MM.1S (cell line): ENCODE results near the gene TNIP1.

ENCODE experiments used
- DNase-seq: peaks from one replicate; pipeline ENCODE4 v3.0.0-alpha.2; 2015
- H2AFZ ChIP-seq: fragments of 300-600 bp; sonication (generic); 2 replicates; pipeline ENCODE4 v1.6.0; 2016; ENCODE audit warnings: antibody characterized with exemption, low read length
- H3F3A ChIP-seq: fragments of 300-600 bp; sonication (generic); 2 replicates; pipeline ENCODE4 v1.6.1; 2016; ENCODE audit warnings: mild to moderate bottlenecking, antibody characterized with exemption, low read length, moderate library complexity, mixed read lengths; ENCODE audit not compliant: insufficient read depth
- H3K27ac ChIP-seq: fragments of 300-600 bp; sonication (generic); 2 replicates; pipeline ENCODE4 v1.5.1; 2016; ENCODE audit warnings: mild to moderate bottlenecking, low read length
- H3K27me3 ChIP-seq: fragments of 300-600 bp; sonication (generic); replicated peaks from 2 replicates; pipeline ENCODE4 v1.6.0; 2016; ENCODE audit warnings: low read length; ENCODE audit not compliant: insufficient read depth
- H3K36me3 ChIP-seq: fragments of 300-600 bp; sonication (generic); replicated peaks from 2 replicates; pipeline ENCODE4 v1.6.1; 2016; ENCODE audit warnings: mild to moderate bottlenecking, low read length, mixed read lengths; ENCODE audit not compliant: insufficient read depth
- H3K4me1 ChIP-seq: fragments of 300-600 bp; sonication (generic); 2 replicates; pipeline ENCODE4 v1.6.1; 2016; ENCODE audit warnings: low read length, mixed read lengths
- H3K4me2 ChIP-seq: fragments of 300-600 bp; sonication (generic); 2 replicates; pipeline ENCODE4 v1.6.0; 2016; ENCODE audit warnings: low read depth, low read length
- H3K4me3 ChIP-seq: fragments of 300-600 bp; sonication (generic); 2 replicates; pipeline ENCODE4 v1.5.1; 2016; ENCODE audit warnings: low read length, mixed read lengths
- H3K79me2 ChIP-seq: fragments of 300-600 bp; sonication (generic); 2 replicates; pipeline ENCODE4 v1.6.1; 2016; ENCODE audit warnings: mixed run types, low read length, mixed read lengths
- H3K9ac ChIP-seq: fragments of 300-600 bp; sonication (generic); 2 replicates; pipeline ENCODE4 v1.6.1; 2016; ENCODE audit warnings: low read length, mixed read lengths
- H3K9me2 ChIP-seq: fragments of 300-600 bp; sonication (generic); replicated peaks from 2 replicates; pipeline ENCODE4 v1.6.1; 2016; ENCODE audit warnings: mild to moderate bottlenecking, low read length, mixed read lengths; ENCODE audit not compliant: insufficient read depth
- H3K9me3 ChIP-seq: fragments of 300-600 bp; sonication (generic); replicated peaks from 2 replicates; pipeline ENCODE4 v1.6.1; 2016; ENCODE audit warnings: mild to moderate bottlenecking, low read length, mixed read lengths; ENCODE audit not compliant: insufficient read depth
- H4K20me1 ChIP-seq: fragments of 300-600 bp; sonication (generic); 2 replicates; pipeline ENCODE4 v1.6.1; 2016; ENCODE audit warnings: mild to moderate bottlenecking, low read length, moderate library complexity, mixed read lengths; ENCODE audit not compliant: insufficient read depth
- CTCF ChIP-seq: fragments of 300-600 bp; sonication (generic); IDR thresholded peaks from 2 replicates; pipeline ENCODE4 v1.5.1; 2016; ENCODE audit warnings: antibody characterized with exemption, low read length, mixed read lengths
- EZH2 ChIP-seq: fragments of 300-600 bp; sonication (generic); optimal IDR thresholded peaks from 2 replicates; pipeline ENCODE3; 2017; ENCODE audit warnings: low read depth, mild to moderate bottlenecking, antibody characterized with exemption, low read length, mixed read lengths
- EZH2phosphoT487 ChIP-seq: fragments of 300-600 bp; sonication (generic); IDR thresholded peaks from 2 replicates; pipeline ENCODE4 v1.6.1; 2018; ENCODE audit warnings: antibody characterized with exemption, low read length

TNIP1 gene

GRCh38 chr5:151036556-151036955 is 44.3 kb downstream of the TNIP1 start:
- no peaks in the 10 kb centered on the region for H3K9me2 ChIP-seq
- no peaks in the 10 kb centered on the region for H3K4me1 ChIP-seq
- no peak overlapping the region for H3K4me3 ChIP-seq
- no peaks in the 10 kb centered on the region for H3K79me2 ChIP-seq
- H3K4me2 ChIP-seq, result no peak overlapping the region
- no peaks in the 10 kb centered on the region for H3F3A ChIP-seq
- H3K9me3 ChIP-seq, result no peaks in the 10 kb centered on the region
- no peaks in the 10 kb centered on the region for H3K27me3 ChIP-seq
- TF ChIP-seq EZH2phosphoT487 (no peak), CTCF (no peak), EZH2 (no peak)
- no peak overlapping the region for H3K9ac ChIP-seq
- peaks cover 5% of the 10 kb centered on the region for H3K36me3 ChIP-seq
- H3K27ac ChIP-seq, result no peak overlapping the region
- no peak overlapping the region for H2AFZ ChIP-seq
- DNase-seq, result no peak
- H4K20me1 ChIP-seq, result no peaks in the 10 kb centered on the region

GRCh38 chr5:151034422-151035379 is 46.1 kb downstream of the TNIP1 start:
- Histone ChIP-seq H3K9ac (no peak overlapping the region), H3K4me1 (no peaks in the 10 kb centered on the region), H3K27me3 (no peaks in the 10 kb centered on the region), H3K9me2 (no peaks in the 10 kb centered on the region), H3K79me2 (no peaks in the 10 kb centered on the region), H3F3A (no peaks in the 10 kb centered on the region), H2AFZ (no peak overlapping the region), H3K9me3 (no peaks in the 10 kb centered on the region), H3K36me3 (peaks cover 9% of the 10 kb centered on the region), H3K27ac (no peak overlapping the region), H3K4me2 (no peak overlapping the region), H4K20me1 (no peaks in the 10 kb centered on the region), H3K4me3 (no peak overlapping the region)
- no peak for TF ChIP-seq EZH2phosphoT487
- TF ChIP-seq EZH2, result no peak
- TF ChIP-seq CTCF, result no peak
- no peak for DNase-seq

GRCh38 chr5:151033217-151033934 is 47.5 kb downstream of the TNIP1 start:
- peaks cover 4% of the 10 kb centered on the region for H3K36me3 ChIP-seq
- H3K79me2 ChIP-seq, result no peaks in the 10 kb centered on the region
- TF ChIP-seq EZH2 (no peak), CTCF (no peak), EZH2phosphoT487 (no peak)
- no peaks in the 10 kb centered on the region for H4K20me1 ChIP-seq
- H2AFZ ChIP-seq, result no peak overlapping the region
- H3K4me2 ChIP-seq, result no peak overlapping the region
- no peaks in the 10 kb centered on the region for H3K27me3 ChIP-seq
- H3K9me2 ChIP-seq, result no peaks in the 10 kb centered on the region
- H3K4me3 ChIP-seq, result no peak overlapping the region
- H3K4me1 ChIP-seq, result no peaks in the 10 kb centered on the region
- H3K9me3 ChIP-seq, result no peaks in the 10 kb centered on the region
- H3K9ac ChIP-seq, result no peak overlapping the region
- no peak for DNase-seq
- H3F3A ChIP-seq, result no peaks in the 10 kb centered on the region
- no peak overlapping the region for H3K27ac ChIP-seq
